Measurements from ENCODE around the gene ZNF577.
A peak's percentile ranks its signal among the peaks of the same experiment; 100 is the strongest.

The ZNF577 gene

DNA sequence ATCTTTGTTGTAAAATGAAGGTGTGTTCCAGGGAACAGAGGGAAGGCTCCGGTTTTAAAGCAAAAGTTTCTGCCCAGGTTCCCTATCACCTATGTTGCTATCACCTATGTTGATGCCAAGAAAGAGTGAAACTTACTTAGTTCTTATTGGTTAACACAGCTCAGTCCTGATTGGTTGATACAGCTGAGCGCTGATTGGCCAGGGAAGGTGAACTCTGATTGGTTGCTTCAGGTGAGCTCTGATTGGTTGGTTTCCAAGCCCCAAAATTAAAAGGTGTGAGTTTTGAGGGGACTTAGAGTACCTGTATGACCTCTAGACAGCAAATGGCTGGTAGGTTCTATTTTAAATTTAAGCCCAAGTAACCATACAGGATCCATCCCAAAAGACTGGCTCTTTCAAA is 50.6 kb downstream of the ZNF577 start:
- no peak overlapping the region for H3K27ac ChIP-seq (replicated peaks)
- no peaks in the 10 kb centered on the region for H3K27me3 ChIP-seq (ENCODE audit: insufficient read depth, poor library complexity, severe bottlenecking)
- no peak for DNase-seq (ENCODE audit: low read depth in 1 of 2, low spot score in 1 of 2)
- H3K4me3 ChIP-seq (replicated peaks; ENCODE audit: insufficient read depth, low read length): no peak overlapping the region
- TF ChIP-seq POLR2AphosphoS5 (IDR thresholded peaks at IDR 0.05; ENCODE audit: low read depth): no peak

DNA sequence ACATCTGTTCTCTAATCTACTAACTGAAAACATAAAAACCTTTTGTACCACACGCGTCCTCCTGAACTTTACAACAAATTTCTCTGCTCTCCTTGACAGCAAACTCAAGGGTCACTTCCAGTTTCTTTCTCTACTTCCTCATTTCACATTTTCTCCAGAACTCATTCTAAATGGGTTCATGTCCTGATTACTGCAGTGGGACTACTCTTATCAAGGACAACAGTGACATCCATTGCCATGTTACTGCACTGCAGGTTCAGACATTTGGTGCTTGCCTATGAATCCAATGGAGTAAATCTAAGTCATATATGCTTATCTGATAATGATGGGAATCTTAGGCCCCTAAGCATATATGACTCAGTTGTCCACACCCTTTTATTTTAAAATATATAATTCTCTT is 57.5 kb downstream of the ZNF577 start:
- H3K27me3 ChIP-seq (ENCODE audit: insufficient read depth, poor library complexity, severe bottlenecking): no peaks in the 10 kb centered on the region
- no peak overlapping the region for H3K4me3 ChIP-seq (replicated peaks; ENCODE audit: insufficient read depth, low read length)
- TF ChIP-seq, protein P1, sequence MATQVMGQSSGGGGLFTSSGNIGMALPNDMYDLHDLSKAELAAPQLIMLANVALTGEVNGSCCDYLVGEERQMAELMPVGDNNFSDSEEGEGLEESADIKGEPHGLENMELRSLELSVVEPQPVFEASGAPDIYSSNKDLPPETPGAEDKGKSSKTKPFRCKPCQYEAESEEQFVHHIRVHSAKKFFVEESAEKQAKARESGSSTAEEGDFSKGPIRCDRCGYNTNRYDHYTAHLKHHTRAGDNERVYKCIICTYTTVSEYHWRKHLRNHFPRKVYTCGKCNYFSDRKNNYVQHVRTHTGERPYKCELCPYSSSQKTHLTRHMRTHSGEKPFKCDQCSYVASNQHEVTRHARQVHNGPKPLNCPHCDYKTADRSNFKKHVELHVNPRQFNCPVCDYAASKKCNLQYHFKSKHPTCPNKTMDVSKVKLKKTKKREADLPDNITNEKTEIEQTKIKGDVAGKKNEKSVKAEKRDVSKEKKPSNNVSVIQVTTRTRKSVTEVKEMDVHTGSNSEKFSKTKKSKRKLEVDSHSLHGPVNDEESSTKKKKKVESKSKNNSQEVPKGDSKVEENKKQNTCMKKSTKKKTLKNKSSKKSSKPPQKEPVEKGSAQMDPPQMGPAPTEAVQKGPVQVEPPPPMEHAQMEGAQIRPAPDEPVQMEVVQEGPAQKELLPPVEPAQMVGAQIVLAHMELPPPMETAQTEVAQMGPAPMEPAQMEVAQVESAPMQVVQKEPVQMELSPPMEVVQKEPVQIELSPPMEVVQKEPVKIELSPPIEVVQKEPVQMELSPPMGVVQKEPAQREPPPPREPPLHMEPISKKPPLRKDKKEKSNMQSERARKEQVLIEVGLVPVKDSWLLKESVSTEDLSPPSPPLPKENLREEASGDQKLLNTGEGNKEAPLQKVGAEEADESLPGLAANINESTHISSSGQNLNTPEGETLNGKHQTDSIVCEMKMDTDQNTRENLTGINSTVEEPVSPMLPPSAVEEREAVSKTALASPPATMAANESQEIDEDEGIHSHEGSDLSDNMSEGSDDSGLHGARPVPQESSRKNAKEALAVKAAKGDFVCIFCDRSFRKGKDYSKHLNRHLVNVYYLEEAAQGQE (IDR thresholded peaks at IDR 0.05; ENCODE audit: insufficient replicate concordance, low read depth): no peak
- no peak for TF ChIP-seq GABPA (IDR thresholded peaks at IDR 0.05; ENCODE audit: low read depth)
- peak; percentile 62 for TF ChIP-seq CTCF (IDR thresholded peaks at IDR 0.05; ENCODE audit: insufficient read depth, low read length)
- no peak for TF ChIP-seq POLR2AphosphoS5 (IDR thresholded peaks at IDR 0.05; ENCODE audit: low read depth)
- peak; percentile 77 for TF ChIP-seq SPI1 (IDR thresholded peaks at IDR 0.05; ENCODE audit: borderline replicate concordance, low read depth)
- peak overlapping the region; percentile 40 for H3K27ac ChIP-seq (replicated peaks)
- peak; percentile 70 to 72 for DNase-seq (ENCODE audit: low read depth in 1 of 2, low spot score in 1 of 2)

GRCh38 chr19:51824281-51825005 is 63.3 kb downstream of the ZNF577 start:
- peak; percentile 36 to 69 for DNase-seq (ENCODE audit: low read depth in 1 of 2, low spot score in 1 of 2)
- TF ChIP-seq POLR2AphosphoS5 (IDR thresholded peaks at IDR 0.05; ENCODE audit: low read depth) (no peak), CTCF (IDR thresholded peaks at IDR 0.05; ENCODE audit: insufficient read depth, low read length) (no peak)
- no peaks in the 10 kb centered on the region for H3K27me3 ChIP-seq (ENCODE audit: insufficient read depth, poor library complexity, severe bottlenecking)
- H3K27ac ChIP-seq (replicated peaks): peak overlapping the region; percentile 61
- H3K4me3 ChIP-seq (replicated peaks; ENCODE audit: insufficient read depth, low read length): no peak overlapping the region

- Histone ChIP-seq H3K27me3 (ENCODE audit: insufficient read depth, poor library complexity, severe bottlenecking) (no peaks in the 10 kb centered on the region), H3K4me3 (replicated peaks; ENCODE audit: insufficient read depth, low read length) (no peak overlapping the region), H3K27ac (replicated peaks) (peak overlapping the region; percentile 70)
- TF ChIP-seq GABPA (IDR thresholded peaks at IDR 0.05; ENCODE audit: low read depth) (no peak), CTCF (IDR thresholded peaks at IDR 0.05; ENCODE audit: insufficient read depth, low read length) (no peak), POLR2AphosphoS5 (IDR thresholded peaks at IDR 0.05; ENCODE audit: low read depth) (no peak), SPI1 (IDR thresholded peaks at IDR 0.05; ENCODE audit: borderline replicate concordance, low read depth) (no peak)
- TF ChIP-seq, protein P1 (IDR thresholded peaks at IDR 0.05; ENCODE audit: insufficient replicate concordance, low read depth): no peak
- no peak for DNase-seq (ENCODE audit: low read depth in 1 of 2, low spot score in 1 of 2)
These were observed 64.8 kb downstream of the ZNF577 start for GRCh38 chr19:51822946-51823345.
